Activated B cell treated with CpG ODN at 0.5 μM for 24 hours (primary cell): ENCODE measurements around the gene NCCRP1. TPM values are rescaled to one million over a fixed set of nuclear protein-coding genes. Genes with fewer than 3 reads are reported as not detected.

ENCODE experiments used
- ATAC-seq: fragments of 200-7000 bp; cut with Tn5 transposase; one replicate; pipeline ENCODE4 v1.10.0; 2021; ENCODE audit warnings: low read depth, mild to moderate bottlenecking, moderate library complexity
- CTCF ChIA-PET: fragments of 350-600 bp; sonication (Branson Sonifier 250); formaldehyde crosslinking; loops from one replicate; lab custom pipeline; 2021; ENCODE audit warnings: antibody characterized with exemption; lab: Charles Lee
- POLR2A ChIA-PET: fragments of 350-600 bp; sonication (Branson Sonifier 250); formaldehyde crosslinking; loops from one replicate; lab custom pipeline; 2021; ENCODE audit warnings: antibody characterized with exemption; lab: Charles Lee
- DNase-seq: peaks from one replicate; pipeline ENCODE4 v3.0.0; 2022
- H3K27ac Mint-ChIP-seq: one replicate; pipeline ENCODE4 v1.8.0; 2020; ENCODE audit warnings: mixed read lengths
- H3K27me3 Mint-ChIP-seq: one replicate; pipeline ENCODE4 v1.8.0; 2021; ENCODE audit warnings: mixed read lengths
- H3K36me3 Mint-ChIP-seq: one replicate; pipeline ENCODE4 v1.8.0; 2021; ENCODE audit warnings: low read depth, mixed read lengths
- H3K4me1 Mint-ChIP-seq: one replicate; pipeline ENCODE4 v1.8.0; 2021; ENCODE audit warnings: mixed read lengths
- H3K4me3 Mint-ChIP-seq: one replicate; pipeline ENCODE4 v1.8.0; 2020; ENCODE audit warnings: mild to moderate bottlenecking, mixed read lengths
- H3K9me3 Mint-ChIP-seq: one replicate; pipeline ENCODE4 v1.8.0; 2020; ENCODE audit warnings: mixed read lengths
- intact Hi-C: fragments of 100-400 bp; cut with micrococcal nuclease; formaldehyde crosslinking; loops from one replicate; pipeline ENCODE4 v1.15.1; 2024
- total RNA-seq: library from RNA; stranded (reverse); gene quantifications from 2 replicates; pipeline ENCODE4 v1.2.3, GENCODE V29; 2022
- TF ChIP-seq, protein P1 (sequence below): fragments of 200-600 bp; IDR thresholded peaks from one replicate; pipeline ENCODE4 v1.8.0; 2022; ENCODE audit warnings: antibody characterized with exemption, mild to moderate bottlenecking

NCCRP1 gene
- total RNA-seq, 1 donor from 2014 or later: not detected

GRCh38 chr19:39156326-39157230, 40.2 kb upstream of the NCCRP1 start:
- Mint-ChIP-seq H3K36me3 (peaks cover 12% of the 10 kb centered on the region), H3K4me3 (no peak overlapping the region), H3K27ac (no peak overlapping the region), H3K27me3 (no peaks in the 10 kb centered on the region), H3K4me1 (peaks cover 3% of the 10 kb centered on the region), H3K9me3 (no peaks in the 10 kb centered on the region)
- ATAC-seq (no peak), DNase-seq (no peak)
- CTCF ChIA-PET: no interaction called here
- TF ChIP-seq, protein P1, sequence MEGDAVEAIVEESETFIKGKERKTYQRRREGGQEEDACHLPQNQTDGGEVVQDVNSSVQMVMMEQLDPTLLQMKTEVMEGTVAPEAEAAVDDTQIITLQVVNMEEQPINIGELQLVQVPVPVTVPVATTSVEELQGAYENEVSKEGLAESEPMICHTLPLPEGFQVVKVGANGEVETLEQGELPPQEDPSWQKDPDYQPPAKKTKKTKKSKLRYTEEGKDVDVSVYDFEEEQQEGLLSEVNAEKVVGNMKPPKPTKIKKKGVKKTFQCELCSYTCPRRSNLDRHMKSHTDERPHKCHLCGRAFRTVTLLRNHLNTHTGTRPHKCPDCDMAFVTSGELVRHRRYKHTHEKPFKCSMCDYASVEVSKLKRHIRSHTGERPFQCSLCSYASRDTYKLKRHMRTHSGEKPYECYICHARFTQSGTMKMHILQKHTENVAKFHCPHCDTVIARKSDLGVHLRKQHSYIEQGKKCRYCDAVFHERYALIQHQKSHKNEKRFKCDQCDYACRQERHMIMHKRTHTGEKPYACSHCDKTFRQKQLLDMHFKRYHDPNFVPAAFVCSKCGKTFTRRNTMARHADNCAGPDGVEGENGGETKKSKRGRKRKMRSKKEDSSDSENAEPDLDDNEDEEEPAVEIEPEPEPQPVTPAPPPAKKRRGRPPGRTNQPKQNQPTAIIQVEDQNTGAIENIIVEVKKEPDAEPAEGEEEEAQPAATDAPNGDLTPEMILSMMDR: no peak
- POLR2A ChIA-PET: no interaction called here
- intact Hi-C loops: no loop called here

- TF ChIP-seq, protein P1: no peak
- DNase-seq (no peak), ATAC-seq (no peak)
- Mint-ChIP-seq H3K4me1 (peaks cover 3% of the 10 kb centered on the region), H3K36me3 (peaks cover 12% of the 10 kb centered on the region), H3K9me3 (no peaks in the 10 kb centered on the region), H3K4me3 (no peak overlapping the region), H3K27ac (no peak overlapping the region), H3K27me3 (no peaks in the 10 kb centered on the region)
- intact Hi-C loops: no loop called here
- CTCF ChIA-PET: no interaction called here
- POLR2A ChIA-PET: no interaction called here
These were observed 39.3 kb upstream of the NCCRP1 start for GRCh38 chr19:39157275-39157996.

DNA sequence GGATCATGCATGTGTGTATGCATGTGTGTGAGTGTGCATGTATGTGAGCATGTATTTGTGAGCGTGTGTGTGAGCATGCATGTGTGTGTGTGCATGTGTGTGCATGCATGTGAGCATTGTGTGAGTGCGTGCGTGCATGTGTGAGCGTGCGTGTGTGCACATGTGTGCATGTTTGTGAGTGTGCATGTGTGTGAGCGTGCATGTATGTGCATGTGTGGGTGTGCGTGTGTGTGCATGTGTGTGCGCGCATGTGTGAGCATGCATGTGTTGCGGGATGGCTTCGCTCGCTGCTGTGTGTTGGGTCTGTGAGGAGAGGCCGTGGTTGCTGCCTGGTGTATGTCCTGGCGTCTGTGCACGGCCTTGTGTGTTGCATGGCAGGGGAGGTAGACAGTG, 38.8 kb upstream of the NCCRP1 start:
- intact Hi-C loops: no loop called here
- peaks cover 4% of the 10 kb centered on the region for H3K4me1 Mint-ChIP-seq
- TF ChIP-seq, protein P1: no peak
- no peak overlapping the region for H3K4me3 Mint-ChIP-seq
- no peaks in the 10 kb centered on the region for H3K27me3 Mint-ChIP-seq
- H3K27ac Mint-ChIP-seq: no peak overlapping the region
- ATAC-seq (no peak), DNase-seq (no peak)
- H3K9me3 Mint-ChIP-seq: no peaks in the 10 kb centered on the region
- H3K36me3 Mint-ChIP-seq: peaks cover 12% of the 10 kb centered on the region
- ChIA-PET POLR2A (no interaction called here), CTCF (no interaction called here)

DNA sequence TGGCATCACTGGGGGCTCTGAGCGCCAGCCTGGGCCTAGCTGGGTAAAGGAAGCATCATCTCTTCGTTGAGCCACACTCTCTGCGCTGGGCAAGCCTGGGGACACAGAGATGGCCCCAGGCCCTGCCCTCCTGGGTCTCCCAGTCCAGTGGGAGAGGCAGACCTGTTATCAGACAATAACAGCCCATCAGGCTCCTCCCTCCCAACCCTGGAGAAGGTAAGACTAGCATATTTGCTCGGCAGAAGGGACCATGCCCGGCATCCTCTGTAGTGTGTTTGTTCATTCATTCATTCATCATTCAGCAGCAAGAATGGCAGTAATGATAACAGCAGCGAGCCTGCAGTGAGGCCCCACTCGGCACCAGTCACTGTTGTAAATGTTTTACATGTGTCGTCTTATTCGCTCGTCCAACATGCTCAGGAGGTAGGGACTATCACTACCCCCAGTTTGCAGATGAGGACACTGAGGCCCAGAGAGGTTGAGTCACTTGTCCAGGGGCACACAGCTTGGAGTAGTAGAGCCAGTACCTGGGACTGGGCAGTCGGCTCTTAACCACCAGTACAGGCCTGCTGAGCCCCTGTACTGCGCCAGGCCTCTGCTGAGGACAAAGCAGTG, 38.0 kb upstream of the NCCRP1 start:
- no peak overlapping the region for H3K4me3 Mint-ChIP-seq
- no peak overlapping the region for H3K27ac Mint-ChIP-seq
- DNase-seq (no peak), ATAC-seq (no peak)
- intact Hi-C loops: no loop called here
- H3K4me1 Mint-ChIP-seq: peaks cover 4% of the 10 kb centered on the region
- CTCF ChIA-PET: no interaction called here
- TF ChIP-seq, protein P1: no peak
- POLR2A ChIA-PET: no interaction called here
- no peaks in the 10 kb centered on the region for H3K9me3 Mint-ChIP-seq
- H3K36me3 Mint-ChIP-seq: peaks cover 12% of the 10 kb centered on the region
- no peaks in the 10 kb centered on the region for H3K27me3 Mint-ChIP-seq

GRCh38 chr19:39160523-39160861, 36.3 kb upstream of the NCCRP1 start:
- TF ChIP-seq, protein P1: no peak
- Mint-ChIP-seq H3K4me3 (no peak overlapping the region), H3K27ac (no peak overlapping the region), H3K27me3 (no peaks in the 10 kb centered on the region), H3K4me1 (peaks cover 4% of the 10 kb centered on the region), H3K36me3 (peaks cover 7% of the 10 kb centered on the region), H3K9me3 (no peaks in the 10 kb centered on the region)
- POLR2A ChIA-PET: no interaction called here
- intact Hi-C loops: no loop called here
- ATAC-seq (no peak), DNase-seq (no peak)
- CTCF ChIA-PET: no interaction called here
